H9 (cell line): ENCODE data around the gene HMX1. TPM values are rescaled to one million over a fixed set of nuclear protein-coding genes. Genes with fewer than 3 reads are reported as not detected.

Experiments used
- DNase-seq: peaks from one replicate; pipeline ENCODE4 v3.0.0-alpha.2; 2017
- H2AFZ ChIP-seq: one replicate; pipeline ENCODE4 v1.6.1; 2013; ENCODE audit warnings: mild to moderate bottlenecking, low read length, control low read depth, moderate library complexity
- H2AK5ac ChIP-seq: 2 replicates; pipeline ENCODE4 v1.6.1; 2013; ENCODE audit warnings: low read length, control low read depth, mixed read lengths; ENCODE audit not compliant: insufficient read length
- H2BK120ac ChIP-seq: one replicate; pipeline ENCODE4 v1.6.1; 2013; ENCODE audit warnings: low read depth, mild to moderate bottlenecking, low read length, control low read depth, inconsistent platforms; ENCODE audit not compliant: poor library complexity, severe bottlenecking
- H2BK12ac ChIP-seq: 2 replicates; pipeline ENCODE4 v1.6.1; 2013; ENCODE audit warnings: low read length, control low read depth, mixed read lengths, low read depth; ENCODE audit not compliant: insufficient read length
- H2BK15ac ChIP-seq: 2 replicates; pipeline ENCODE4 v1.6.1; 2013; ENCODE audit warnings: low read depth, low read length, control low read depth
- H2BK20ac ChIP-seq: one replicate; pipeline ENCODE4 v1.6.1; 2013; ENCODE audit warnings: low read depth, mild to moderate bottlenecking, low read length, control low read depth, inconsistent platforms; ENCODE audit not compliant: poor library complexity, severe bottlenecking
- H2BK5ac ChIP-seq: 2 replicates; pipeline ENCODE4 v1.6.1; 2013; ENCODE audit warnings: low read length, control low read depth, mixed read lengths; ENCODE audit not compliant: insufficient read length
- H3K14ac ChIP-seq: 2 replicates; pipeline ENCODE4 v1.6.1; 2013; ENCODE audit warnings: low read length, control low read depth; ENCODE audit not compliant: insufficient read depth
- H3K18ac ChIP-seq: 2 replicates; pipeline ENCODE4 v1.6.1; 2013; ENCODE audit warnings: low read depth, mild to moderate bottlenecking, mixed read lengths, low read length, control low read depth; ENCODE audit not compliant: insufficient read length
- H3K23ac ChIP-seq: 2 replicates; pipeline ENCODE4 v1.6.1; 2013; ENCODE audit warnings: low read length, control low read depth, mixed read lengths, low read depth; ENCODE audit not compliant: insufficient read length
- H3K23me2 ChIP-seq: 2 replicates; pipeline ENCODE4 v1.6.1; 2013; ENCODE audit warnings: low read depth, mild to moderate bottlenecking, mixed read lengths, low read length, control low read depth; ENCODE audit not compliant: insufficient read length, poor library complexity, severe bottlenecking
- H3K27ac ChIP-seq: 2 replicates; pipeline ENCODE4 v1.5.1; 2013; ENCODE audit warnings: low read length, control low read depth, mixed read lengths, low read depth; ENCODE audit not compliant: insufficient read length
- H3K27me3 ChIP-seq: 2 replicates; pipeline ENCODE4 v1.6.1; 2013; ENCODE audit warnings: low read length, control low read depth, inconsistent platforms; ENCODE audit not compliant: insufficient read depth
- H3K4ac ChIP-seq: 2 replicates; pipeline ENCODE4 v1.6.1; 2013; ENCODE audit warnings: low read depth, mild to moderate bottlenecking, control low read depth, inconsistent platforms, low read length, moderate library complexity
- H3K4me1 ChIP-seq: 2 replicates; pipeline ENCODE4 v1.6.1; 2013; ENCODE audit warnings: low read length, control low read depth, inconsistent platforms; ENCODE audit not compliant: insufficient read depth
- H3K4me2 ChIP-seq: 2 replicates; pipeline ENCODE4 v1.6.1; 2013; ENCODE audit warnings: low read length, control low read depth, mixed read lengths; ENCODE audit not compliant: insufficient read length, insufficient read depth
- H3K56ac ChIP-seq: 2 replicates; pipeline ENCODE4 v1.6.1; 2013; ENCODE audit warnings: low read depth, mild to moderate bottlenecking, mixed read lengths, low read length, control low read depth; ENCODE audit not compliant: insufficient read length
- H3K79me1 ChIP-seq: 2 replicates; pipeline ENCODE4 v1.6.1; 2013; ENCODE audit warnings: low read depth, mild to moderate bottlenecking, moderate library complexity, low read length, control low read depth, inconsistent platforms; ENCODE audit not compliant: insufficient read depth, poor library complexity, severe bottlenecking
- H3K79me2 ChIP-seq: 2 replicates; pipeline ENCODE4 v1.6.1; 2013; ENCODE audit warnings: low read length, control low read depth, inconsistent platforms; ENCODE audit not compliant: insufficient read depth
- H3K9ac ChIP-seq: 2 replicates; pipeline ENCODE4 v1.6.1; 2013; ENCODE audit warnings: low read length, control low read depth, mixed read lengths; ENCODE audit not compliant: insufficient read length; ENCODE audit errors: extremely low read depth
- H3K9me3 ChIP-seq: one replicate; pipeline ENCODE4 v1.6.1; 2013; ENCODE audit warnings: low read depth, low read length, inconsistent platforms; ENCODE audit not compliant: control insufficient read depth
- H3T11ph ChIP-seq: one replicate; pipeline ENCODE4 v1.6.1; 2013; ENCODE audit warnings: mild to moderate bottlenecking, low read length, control low read depth, inconsistent platforms
- H4K20me1 ChIP-seq: one replicate; pipeline ENCODE4 v1.6.1; 2013; ENCODE audit not compliant: control insufficient read depth, insufficient read length, insufficient read depth
- H4K5ac ChIP-seq: 2 replicates; pipeline ENCODE4 v1.6.1; 2013; ENCODE audit warnings: low read depth, mild to moderate bottlenecking, mixed read lengths, low read length, control low read depth; ENCODE audit not compliant: insufficient read length
- H4K8ac ChIP-seq: replicated peaks from 2 replicates; pipeline ENCODE4 v1.6.1; 2013; ENCODE audit warnings: low read length, control low read depth, mixed read lengths, low read depth; ENCODE audit not compliant: insufficient read length
- H4K91ac ChIP-seq: 2 replicates; pipeline ENCODE4 v1.6.1; 2013; ENCODE audit warnings: low read depth, mild to moderate bottlenecking, moderate library complexity, mixed read lengths, low read length, control low read depth; ENCODE audit not compliant: insufficient read length
- H3K27ac Mint-ChIP-seq, 3 experiments: 2 replicates in 2 of 3; 3 replicates in 1 of 3; pipeline ENCODE4 v1.8.0; 2020 to 2021; ENCODE audit warnings: mixed read lengths in 3 of 3, mild to moderate bottlenecking in 1 of 3, moderate library complexity in 1 of 3
- H3K27me3 Mint-ChIP-seq: 2 replicates; pipeline ENCODE4 v1.8.0; 2021; ENCODE audit warnings: low read depth, mild to moderate bottlenecking, moderate library complexity, mixed read lengths
- H3K36me3 Mint-ChIP-seq, 3 experiments: 2 replicates in 2 of 3; 3 replicates in 1 of 3; pipeline ENCODE4 v1.8.0; 2020 to 2021; ENCODE audit warnings: low read depth in 3 of 3, mixed read lengths in 3 of 3; ENCODE audit not compliant: insufficient read depth in 1 of 3
- H3K4me1 Mint-ChIP-seq, 2 experiments: 2 replicates each; pipeline ENCODE4 v1.8.0; 2020; ENCODE audit warnings: mixed read lengths in 2 of 2
- H3K4me3 Mint-ChIP-seq, 2 experiments: 2 replicates in 1 of 2; 3 replicates in 1 of 2; pipeline ENCODE4 v1.8.0; 2020 to 2021; ENCODE audit warnings: mild to moderate bottlenecking in 2 of 2, mixed read lengths in 2 of 2, moderate library complexity in 1 of 2
- H3K9me3 Mint-ChIP-seq, 2 experiments: 2 replicates in 1 of 2; 3 replicates in 1 of 2; pipeline ENCODE4 v1.8.0; 2020; ENCODE audit warnings: mild to moderate bottlenecking in 2 of 2, mixed read lengths in 2 of 2, moderate library complexity in 1 of 2
- CTCF ChIP-seq: fragments of 200-600 bp; sonication (generic); conservative IDR thresholded peaks from 3 replicates; pipeline ENCODE4 v1.8.0; 2021; ENCODE audit warnings: antibody characterized with exemption, mild to moderate bottlenecking
- WGBS: extraction: QIAGEN DNeasy Blood & Tissue Kit; methylation state at CpG from one replicate; pipeline ENCODE4 v1.1.7; 2013; ENCODE audit warnings: missing lambda C conversion rate, low lambda C conversion rate, mixed read lengths; ENCODE audit not compliant: insufficient read length; ENCODE audit errors: extremely low coverage; 5-methylcytosine and 5-hydroxymethylcytosine counted together
- total RNA-seq: library from RNA; stranded (reverse); gene quantifications from 2 replicates; pipeline ENCODE4 v1.2.1, GENCODE V29; 2021

Gene HMX1
- total RNA-seq, 1 experiment from 2014 or later, result 0.26 TPM

DNA sequence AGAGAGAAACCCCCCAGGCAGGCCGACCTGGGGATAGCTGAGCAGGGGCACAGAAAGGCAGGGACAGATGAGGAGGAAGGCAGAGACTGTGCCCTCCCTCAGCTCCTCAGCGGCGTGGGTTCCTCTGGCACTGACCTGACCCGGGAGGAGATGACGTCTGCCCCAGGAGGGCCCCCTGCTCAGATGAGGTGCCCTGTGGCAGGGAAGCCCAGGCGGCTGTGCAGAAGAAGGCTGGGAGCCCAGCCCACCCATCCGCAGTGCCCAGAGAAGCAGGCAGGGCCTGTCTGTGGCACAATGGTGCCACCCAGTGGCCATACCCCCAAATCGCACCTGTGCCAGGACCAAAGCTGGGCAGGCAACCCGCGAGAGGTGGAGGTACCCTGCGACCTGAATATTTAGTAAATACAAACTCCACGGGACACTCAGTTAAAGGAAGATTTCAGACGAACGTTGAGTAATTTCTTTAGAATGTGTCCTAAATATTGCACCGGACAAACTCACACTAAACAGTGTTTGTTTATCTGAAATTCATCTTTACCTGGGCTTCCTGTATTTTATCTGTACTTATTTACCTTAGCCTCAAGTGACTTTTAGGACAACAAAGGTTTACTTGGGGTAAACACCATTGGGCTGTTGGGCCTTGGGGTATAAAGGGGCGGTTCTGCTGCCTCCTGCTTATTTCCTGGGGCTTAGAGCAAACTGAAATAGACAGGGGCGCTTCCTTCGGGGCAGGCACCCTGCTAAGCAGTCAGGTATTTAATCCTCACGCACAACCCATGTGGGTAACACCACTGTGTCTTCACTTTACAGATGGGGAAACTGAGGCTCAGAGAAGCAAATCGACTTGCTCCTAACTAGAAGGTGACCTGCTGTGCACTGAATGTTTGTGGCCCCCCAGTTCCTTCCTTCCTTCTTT is 46.5 kb upstream of the HMX1 start:
- peaks cover 9% of the 10 kb centered on the region for H3K9me3 ChIP-seq
- peak; percentile 94 for TF ChIP-seq CTCF
- no peak overlapping the region for H4K5ac ChIP-seq
- no peak overlapping the region for H3K9ac ChIP-seq
- H3K27ac ChIP-seq, result no peak overlapping the region
- H2BK5ac ChIP-seq, result no peak overlapping the region
- no peak overlapping the region for H3K4me2 ChIP-seq
- peak; percentile 82 for DNase-seq
- no peaks in the 10 kb centered on the region for H3K79me1 ChIP-seq
- no peaks in the 10 kb centered on the region for H3K23me2 ChIP-seq
- H2BK15ac ChIP-seq, result no peak overlapping the region
- no peaks in the 10 kb centered on the region for H3K27me3 ChIP-seq
- WGBS, result no CpG with 5 or more reads among the region's 20 CpGs
- H4K91ac ChIP-seq, result no peak overlapping the region
- H2BK12ac ChIP-seq, result no peak overlapping the region
- H2BK20ac ChIP-seq, result no peak overlapping the region
- no peak overlapping the region for H3K56ac ChIP-seq
- Mint-ChIP-seq H3K27ac (no peak overlapping the region), H3K27me3 (peaks cover 39% of the 10 kb centered on the region), H3K36me3 (no peaks in the 10 kb centered on the region), H3K4me3 (no peak overlapping the region), H3K9me3 (peaks cover 3 to 15% of the 10 kb centered on the region in 2 experiments), H3K4me1 (no peaks in the 10 kb centered on the region)
- H2AFZ ChIP-seq, result no peak overlapping the region
- H3K79me2 ChIP-seq, result no peaks in the 10 kb centered on the region
- no peak overlapping the region for H4K8ac ChIP-seq
- no peak overlapping the region for H3K18ac ChIP-seq
- no peak overlapping the region for H3K4ac ChIP-seq
- H3K4me1 ChIP-seq, result no peaks in the 10 kb centered on the region
- H3K23ac ChIP-seq, result no peak overlapping the region
- H3T11ph ChIP-seq, result no peak overlapping the region
- no peak overlapping the region for H3K14ac ChIP-seq
- peaks cover 3% of the 10 kb centered on the region for H4K20me1 ChIP-seq
- no peak overlapping the region for H2AK5ac ChIP-seq
- H2BK120ac ChIP-seq, result no peak overlapping the region
